DOHH2 (cell line): ENCODE measurements around the gene NKX1-2.

ENCODE experiments used
- H3F3A ChIP-seq: fragments of 200-600 bp; sonication (generic), shearing (Covaris generic); 2 replicates; pipeline ENCODE4 v1.6.0; 2016; ENCODE audit warnings: antibody characterized with exemption, mild to moderate bottlenecking; ENCODE audit not compliant: control insufficient read depth, insufficient read depth
- H3K27ac ChIP-seq: fragments of 200-600 bp; sonication (generic); 2 replicates; pipeline ENCODE4 v1.5.1; 2014; ENCODE audit warnings: low read depth, mild to moderate bottlenecking, low read length, moderate library complexity
- H3K27me3 ChIP-seq: fragments of 200-600 bp; sonication (generic); 2 replicates; pipeline ENCODE4 v1.6.1; 2014; ENCODE audit warnings: mild to moderate bottlenecking, low read length, mixed read lengths; ENCODE audit not compliant: control insufficient read depth
- H3K36me3 ChIP-seq: fragments of 200-600 bp; sonication (generic); 2 replicates; pipeline ENCODE4 v1.6.1; 2014; ENCODE audit warnings: mild to moderate bottlenecking, low read length, moderate library complexity, mixed read lengths; ENCODE audit not compliant: control insufficient read depth
- H3K4me1 ChIP-seq: fragments of 200-600 bp; sonication (generic); 2 replicates; pipeline ENCODE4 v1.6.1; 2014; ENCODE audit warnings: mild to moderate bottlenecking, low read length, mixed read lengths; ENCODE audit not compliant: control insufficient read depth
- H3K4me2 ChIP-seq: fragments of 200-600 bp; sonication (generic); 2 replicates; pipeline ENCODE4 v1.6.0; 2014; ENCODE audit warnings: mild to moderate bottlenecking, low read length, moderate library complexity
- H3K4me3 ChIP-seq: fragments of 200-600 bp; sonication (generic); 2 replicates; pipeline ENCODE4 v1.5.1; 2014; ENCODE audit warnings: mild to moderate bottlenecking, low read length, mixed read lengths
- H3K79me2 ChIP-seq: fragments of 200-600 bp; sonication (generic); 2 replicates; pipeline ENCODE4 v1.6.1; 2014; ENCODE audit warnings: mild to moderate bottlenecking, low read length, mixed read lengths; ENCODE audit not compliant: control insufficient read depth
- H3K9me2 ChIP-seq: fragments of 200-600 bp; sonication (generic); replicated peaks from 2 replicates; pipeline ENCODE4 v1.6.1; 2014; ENCODE audit warnings: mild to moderate bottlenecking, low read length, mixed read lengths; ENCODE audit not compliant: control insufficient read depth
- H3K9me3 ChIP-seq: fragments of 200-600 bp; sonication (generic); 2 replicates; pipeline ENCODE4 v1.6.1; 2014; ENCODE audit warnings: antibody characterized with exemption, low read length, mixed read lengths; ENCODE audit not compliant: control insufficient read depth, insufficient read depth
- H4K20me1 ChIP-seq: fragments of 200-600 bp; sonication (generic); 2 replicates; pipeline ENCODE4 v1.6.0; 2014; ENCODE audit warnings: low read depth, mild to moderate bottlenecking, antibody characterized with exemption, low read length, moderate library complexity; ENCODE audit not compliant: control insufficient read depth, insufficient read depth
- EZH2phosphoT487 ChIP-seq: fragments of 200-600 bp; sonication (generic); IDR thresholded peaks from 2 replicates; pipeline ENCODE4 v1.6.1; 2017; ENCODE audit warnings: borderline replicate concordance, mild to moderate bottlenecking, antibody characterized with exemption, low read length, moderate library complexity, mixed read lengths
- TF ChIP-seq, protein P1 (sequence below): fragments of 200-600 bp; sonication (generic); IDR thresholded peaks from one replicate; pipeline ENCODE4 v1.5.1; 2014; ENCODE audit warnings: antibody characterized with exemption, mild to moderate bottlenecking, low read depth, low read length; ENCODE audit not compliant: poor library complexity, severe bottlenecking

Gene NKX1-2

DNA sequence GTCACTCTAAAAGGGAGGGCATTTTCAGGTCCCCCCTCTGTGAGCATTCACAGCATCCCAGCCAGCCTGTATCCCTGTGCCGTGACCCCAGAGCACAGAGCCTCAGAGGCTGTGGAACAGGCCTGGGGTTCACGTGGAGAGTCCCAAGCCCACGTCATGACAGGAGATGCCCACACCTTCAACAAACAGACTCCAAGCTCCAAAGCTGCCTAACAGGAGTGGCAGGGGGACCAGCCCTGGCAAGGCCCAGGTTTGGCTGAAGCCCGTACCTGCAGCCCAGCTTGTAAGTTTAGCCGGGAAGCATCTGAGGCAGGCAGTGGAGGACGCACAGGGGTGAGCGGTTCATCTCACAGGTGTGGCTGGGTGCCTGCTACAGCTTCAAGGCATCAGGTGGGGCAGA, 45.3 kb upstream of the NKX1-2 start:
- no peaks in the 10 kb centered on the region for H3K79me2 ChIP-seq
- no peak overlapping the region for H3K4me2 ChIP-seq
- no peaks in the 10 kb centered on the region for H3K9me2 ChIP-seq
- no peak overlapping the region for H3K27ac ChIP-seq
- TF ChIP-seq, protein P1, sequence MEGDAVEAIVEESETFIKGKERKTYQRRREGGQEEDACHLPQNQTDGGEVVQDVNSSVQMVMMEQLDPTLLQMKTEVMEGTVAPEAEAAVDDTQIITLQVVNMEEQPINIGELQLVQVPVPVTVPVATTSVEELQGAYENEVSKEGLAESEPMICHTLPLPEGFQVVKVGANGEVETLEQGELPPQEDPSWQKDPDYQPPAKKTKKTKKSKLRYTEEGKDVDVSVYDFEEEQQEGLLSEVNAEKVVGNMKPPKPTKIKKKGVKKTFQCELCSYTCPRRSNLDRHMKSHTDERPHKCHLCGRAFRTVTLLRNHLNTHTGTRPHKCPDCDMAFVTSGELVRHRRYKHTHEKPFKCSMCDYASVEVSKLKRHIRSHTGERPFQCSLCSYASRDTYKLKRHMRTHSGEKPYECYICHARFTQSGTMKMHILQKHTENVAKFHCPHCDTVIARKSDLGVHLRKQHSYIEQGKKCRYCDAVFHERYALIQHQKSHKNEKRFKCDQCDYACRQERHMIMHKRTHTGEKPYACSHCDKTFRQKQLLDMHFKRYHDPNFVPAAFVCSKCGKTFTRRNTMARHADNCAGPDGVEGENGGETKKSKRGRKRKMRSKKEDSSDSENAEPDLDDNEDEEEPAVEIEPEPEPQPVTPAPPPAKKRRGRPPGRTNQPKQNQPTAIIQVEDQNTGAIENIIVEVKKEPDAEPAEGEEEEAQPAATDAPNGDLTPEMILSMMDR: no peak
- TF ChIP-seq EZH2phosphoT487: no peak
- H3K4me1 ChIP-seq: peaks cover 3% of the 10 kb centered on the region; the same call in 1 of the 2 replicates
- H4K20me1 ChIP-seq: no peaks in the 10 kb centered on the region
- no peaks in the 10 kb centered on the region for H3F3A ChIP-seq
- no peak overlapping the region for H3K4me3 ChIP-seq
- no peaks in the 10 kb centered on the region for H3K9me3 ChIP-seq
- H3K27me3 ChIP-seq: 0 out of 2 replicates have a peak, but pooled peaks cover 2% of the 10 kb centered on the region
- H3K36me3 ChIP-seq: no peaks in the 10 kb centered on the region

GRCh38 chr10:124494046-124494807, 44.4 kb upstream of the NKX1-2 start:
- Histone ChIP-seq H4K20me1 (no peaks in the 10 kb centered on the region), H3K9me2 (no peaks in the 10 kb centered on the region), H3K27ac (no peak overlapping the region), H3K4me2 (no peak overlapping the region), H3K27me3 (0 out of 2 replicates have a peak, but pooled peaks cover 2% of the 10 kb centered on the region), H3K4me1 (peaks cover 3% of the 10 kb centered on the region; the same call in 1 of the 2 replicates), H3K9me3 (no peaks in the 10 kb centered on the region), H3K79me2 (no peaks in the 10 kb centered on the region), H3F3A (no peaks in the 10 kb centered on the region), H3K4me3 (no peak overlapping the region), H3K36me3 (no peaks in the 10 kb centered on the region)
- TF ChIP-seq, protein P1: no peak
- no peak for TF ChIP-seq EZH2phosphoT487

GRCh38 chr10:124493214-124493882, 43.5 kb upstream of the NKX1-2 start:
- Histone ChIP-seq H3K36me3 (no peaks in the 10 kb centered on the region), H3K9me3 (no peaks in the 10 kb centered on the region), H3F3A (no peaks in the 10 kb centered on the region), H4K20me1 (no peaks in the 10 kb centered on the region), H3K4me3 (no peak overlapping the region), H3K9me2 (no peaks in the 10 kb centered on the region), H3K4me1 (peaks cover 10% of the 10 kb centered on the region), H3K4me2 (no peak overlapping the region), H3K27me3 (0 out of 2 replicates have a peak, but pooled peaks cover 2% of the 10 kb centered on the region), H3K27ac (no peak overlapping the region), H3K79me2 (no peaks in the 10 kb centered on the region)
- TF ChIP-seq, protein P1: no peak
- TF ChIP-seq EZH2phosphoT487: no peak
